Measurements from ENCODE around the gene KCNG2. TPM values are rescaled to one million over a fixed set of nuclear protein-coding genes. Genes with fewer than 3 reads are reported as not detected.

KCNG2 gene
- total RNA-seq, 1 donor from 2014 or later, result not detected

DNA sequence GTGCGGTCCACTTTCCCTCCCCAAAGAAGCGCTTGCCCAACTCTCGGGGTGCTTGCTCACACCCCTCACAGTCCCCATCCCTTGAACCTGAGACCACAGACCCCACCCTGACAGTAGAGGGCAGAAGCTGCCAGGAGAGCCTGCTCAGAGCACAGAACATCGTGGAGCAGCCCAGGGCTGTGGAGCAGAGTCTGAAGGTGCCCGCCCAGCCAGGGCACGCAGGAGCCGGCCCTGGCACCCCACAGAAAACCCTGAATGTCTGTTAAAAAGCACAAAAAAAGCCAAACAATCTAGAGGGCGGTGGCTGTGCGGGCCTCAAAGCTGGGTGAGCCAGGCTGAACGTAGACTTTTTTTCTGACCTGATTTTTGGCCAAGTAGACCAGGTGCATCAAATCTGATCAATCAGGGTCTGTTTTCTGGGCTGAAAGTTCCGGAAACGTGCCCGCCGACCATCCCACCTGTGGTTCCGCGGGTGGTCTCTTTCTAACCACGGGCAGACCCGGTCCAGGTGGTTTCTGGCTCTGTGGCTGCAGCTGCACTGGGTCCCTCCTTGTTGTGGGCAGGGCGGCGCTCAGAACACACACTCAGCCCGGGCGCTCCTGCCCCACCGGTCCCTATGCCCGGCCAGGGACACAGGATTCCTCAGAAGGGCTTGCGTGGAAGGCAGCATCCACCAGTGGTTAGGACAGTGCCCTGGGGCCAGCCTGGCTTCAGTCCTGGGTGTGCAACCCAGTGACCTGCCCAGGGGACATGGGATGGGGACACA, 87.4 kb downstream of the KCNG2 start:
- DNase-seq, result no peak

DNA sequence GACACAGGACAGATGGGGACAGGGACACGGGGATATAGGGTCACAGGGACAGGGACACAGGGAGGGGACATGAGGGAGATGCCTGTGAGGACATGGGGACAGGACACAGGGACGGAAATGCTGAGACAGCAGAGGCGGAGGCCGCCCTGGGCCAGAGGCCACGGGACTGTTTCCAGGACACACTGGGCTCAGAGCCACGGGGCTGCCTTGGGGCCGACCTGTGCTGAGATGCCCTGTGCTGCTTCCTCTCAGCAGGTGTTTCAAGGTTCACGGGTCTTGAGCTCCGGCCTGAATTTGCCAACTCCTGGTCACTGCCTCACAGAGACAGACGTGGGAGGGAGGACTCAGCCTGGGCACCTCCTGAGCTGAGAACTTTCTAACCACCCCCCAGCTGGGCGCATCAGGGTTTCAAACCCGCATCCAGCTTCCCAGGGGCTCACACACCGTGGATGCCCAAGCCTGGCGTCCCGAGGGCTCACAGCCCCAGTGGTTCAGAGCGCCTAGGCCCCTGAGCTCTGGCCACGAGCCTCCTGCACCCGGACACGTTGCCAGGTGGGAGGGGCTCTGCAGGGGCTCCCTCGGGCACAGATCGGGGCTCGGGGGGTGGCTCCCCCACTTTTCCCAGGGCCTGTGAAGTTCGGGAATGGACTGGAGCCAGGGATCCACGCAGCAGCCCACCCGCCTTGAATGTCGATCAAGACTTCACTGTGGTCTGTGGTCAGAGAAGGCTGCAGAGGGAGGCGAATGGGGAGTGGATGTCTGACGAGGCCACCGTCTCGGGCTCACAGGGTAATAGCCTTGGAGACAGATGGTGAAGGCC, 89.7 kb downstream of the KCNG2 start:
- no peak for DNase-seq

DNA sequence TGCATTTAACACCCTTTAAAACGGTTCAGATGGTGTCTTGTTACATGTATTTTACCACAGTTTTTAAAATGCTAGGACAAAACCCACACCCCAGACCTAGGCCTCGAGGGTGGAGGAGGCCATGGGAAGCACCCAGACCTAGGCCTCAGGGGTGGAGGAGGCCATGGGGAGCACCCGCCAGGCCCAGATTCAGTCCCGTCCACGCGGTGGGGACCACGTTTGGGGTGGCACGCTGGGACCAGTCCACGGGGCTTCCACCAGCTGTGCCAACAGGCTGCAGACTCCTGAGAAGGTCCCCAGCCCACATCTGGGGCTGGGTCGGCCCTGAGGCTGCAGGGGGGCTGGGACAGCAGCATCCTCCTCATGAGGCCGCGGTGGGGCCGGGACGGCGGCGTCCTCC, 90.3 kb downstream of the KCNG2 start:
- DNase-seq, result no peak

DNA sequence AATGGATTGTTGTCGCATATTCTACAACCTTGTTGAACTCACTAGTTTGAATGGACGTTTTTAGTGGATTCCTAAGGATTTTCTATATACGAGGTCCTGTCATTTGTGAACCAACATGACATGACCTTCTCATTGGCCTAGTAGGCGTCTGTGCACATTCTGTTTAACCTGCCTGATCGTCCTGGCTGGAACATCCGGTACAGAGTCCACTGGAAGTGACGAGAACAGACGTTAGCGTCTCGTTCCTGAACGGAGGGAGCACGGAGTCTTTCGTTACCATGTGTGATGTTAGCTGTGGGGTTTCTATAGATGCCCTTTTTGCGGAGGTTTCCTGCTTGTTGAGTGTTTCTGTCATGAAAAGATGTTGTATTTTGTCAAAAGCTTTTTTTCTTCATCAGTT, 91.8 kb downstream of the KCNG2 start:
- DNase-seq, result no peak

- no peak for DNase-seq
Measured at GRCh38 chr18:79890674-79891073, 92.9 kb downstream of the KCNG2 start.

GRCh38 chr18:79896738-79897137, 99.0 kb downstream of the KCNG2 start:
- DNase-seq, result no peak

- DNase-seq, result no peak
Measured at GRCh38 chr18:79897940-79898625, 100.3 kb downstream of the KCNG2 start.

DNA sequence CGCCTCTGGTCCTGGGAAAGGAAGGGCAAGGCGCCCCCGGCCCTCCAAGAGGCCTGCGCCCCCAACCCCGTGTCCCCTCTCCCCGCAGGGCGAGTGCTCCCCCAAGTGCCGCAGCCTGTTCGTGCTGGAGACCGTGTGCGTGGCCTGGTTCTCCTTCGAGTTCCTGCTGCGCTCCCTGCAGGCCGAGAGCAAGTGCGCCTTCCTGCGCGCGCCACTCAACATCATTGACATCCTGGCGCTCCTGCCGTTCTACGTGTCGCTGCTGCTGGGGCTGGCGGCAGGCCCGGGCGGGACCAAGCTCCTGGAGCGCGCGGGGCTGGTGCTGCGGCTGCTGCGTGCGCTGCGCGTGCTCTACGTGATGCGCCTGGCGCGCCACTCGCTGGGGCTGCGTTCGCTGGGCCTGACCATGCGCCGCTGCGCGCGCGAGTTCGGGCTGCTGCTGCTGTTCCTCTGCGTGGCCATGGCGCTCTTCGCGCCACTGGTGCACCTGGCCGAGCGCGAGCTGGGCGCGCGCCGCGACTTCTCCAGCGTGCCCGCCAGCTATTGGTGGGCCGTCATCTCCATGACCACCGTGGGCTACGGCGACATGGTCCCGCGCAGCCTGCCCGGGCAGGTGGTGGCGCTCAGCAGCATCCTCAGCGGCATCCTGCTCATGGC, 101.3 kb downstream of the KCNG2 start:
- no peak for DNase-seq

GRCh38 chr18:79899609-79900445, 102.1 kb downstream of the KCNG2 start:
- no peak for DNase-seq

DNA sequence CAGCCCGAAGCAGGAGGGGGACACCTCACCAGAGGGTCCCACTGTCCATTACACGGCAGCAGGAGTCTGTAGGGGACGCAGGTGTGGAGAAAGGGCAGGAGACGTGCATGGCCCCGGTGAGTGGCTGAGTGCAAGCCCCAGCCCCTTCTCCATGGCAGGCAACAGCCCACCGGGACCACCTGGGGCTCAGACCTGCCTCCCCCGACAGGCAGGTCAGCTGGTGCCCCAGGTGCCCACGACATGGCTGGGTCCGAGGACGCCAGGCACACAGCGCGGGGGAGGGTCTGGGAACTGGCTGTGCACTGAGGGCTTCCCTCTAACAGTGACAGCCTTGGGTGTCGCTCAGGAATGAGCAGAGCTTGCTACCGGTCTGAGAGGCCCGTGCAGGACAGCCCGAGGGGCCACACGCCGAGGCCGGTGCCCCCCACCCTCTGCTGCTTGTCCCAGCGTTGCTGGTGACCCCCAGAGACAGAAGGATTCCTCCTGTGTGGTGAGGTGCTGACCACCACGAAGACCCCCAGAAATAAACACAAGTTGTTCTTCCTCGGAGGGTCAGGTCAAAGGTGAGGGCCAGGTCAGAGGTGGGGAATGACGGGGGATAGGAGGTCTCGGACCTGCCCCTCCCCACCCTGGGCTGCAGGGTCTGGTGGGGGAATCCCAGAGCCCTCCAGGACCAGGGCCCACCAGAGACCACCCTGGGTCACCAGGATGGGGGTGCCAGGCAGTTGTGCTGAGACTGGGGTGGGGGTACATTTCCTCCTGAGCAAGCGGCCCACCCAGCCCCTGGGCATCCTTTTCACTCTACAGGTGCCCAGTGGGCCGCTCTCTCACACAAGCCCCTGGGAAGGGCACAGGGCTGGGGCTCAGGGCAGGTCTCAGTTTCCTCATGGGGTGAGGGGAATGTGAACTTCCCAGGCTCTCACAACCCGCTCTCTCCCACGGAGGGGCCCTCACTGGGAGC, 103.2 kb downstream of the KCNG2 start:
- DNase-seq, result no peak

DNA sequence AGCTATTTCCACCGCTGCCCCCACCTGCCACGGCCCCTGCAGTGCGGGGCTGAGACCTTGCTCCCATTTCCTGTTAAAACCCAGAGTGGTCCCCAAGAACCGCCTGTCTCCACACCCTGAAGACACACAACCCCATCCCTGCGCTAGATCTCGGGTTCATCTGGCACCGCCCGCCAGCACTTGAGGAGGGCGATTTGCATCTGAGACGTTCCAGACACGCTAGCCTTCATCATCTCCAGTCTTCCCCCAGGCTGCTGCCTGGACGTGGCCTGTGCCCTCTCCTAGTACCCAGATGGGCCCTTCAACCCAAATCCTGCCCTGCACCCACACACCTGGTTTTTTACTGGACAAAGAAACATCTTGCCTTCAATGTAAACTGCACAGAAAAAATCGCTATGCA, 103.9 kb downstream of the KCNG2 start:
- DNase-seq, result no peak

DNA sequence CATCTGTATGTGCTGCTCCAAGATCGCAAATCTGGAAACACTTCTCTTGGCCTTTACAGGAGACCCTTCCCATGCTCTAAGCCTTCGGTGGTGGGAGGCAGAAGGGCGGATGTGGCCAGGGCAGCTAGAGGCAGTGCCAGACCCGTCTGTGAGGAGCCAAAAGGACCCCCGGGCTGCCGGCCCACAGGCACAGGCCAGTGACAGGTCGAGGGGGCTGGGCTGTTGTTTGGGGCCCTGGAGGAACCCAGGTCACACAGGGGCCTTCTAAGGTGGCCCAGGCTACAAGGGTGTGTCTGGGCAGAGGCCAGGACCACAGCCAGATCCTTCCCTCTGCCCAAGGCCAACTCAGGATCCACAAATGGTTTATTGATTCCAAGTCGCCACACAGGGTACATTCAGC, 104.3 kb downstream of the KCNG2 start:
- no peak for DNase-seq

DNA sequence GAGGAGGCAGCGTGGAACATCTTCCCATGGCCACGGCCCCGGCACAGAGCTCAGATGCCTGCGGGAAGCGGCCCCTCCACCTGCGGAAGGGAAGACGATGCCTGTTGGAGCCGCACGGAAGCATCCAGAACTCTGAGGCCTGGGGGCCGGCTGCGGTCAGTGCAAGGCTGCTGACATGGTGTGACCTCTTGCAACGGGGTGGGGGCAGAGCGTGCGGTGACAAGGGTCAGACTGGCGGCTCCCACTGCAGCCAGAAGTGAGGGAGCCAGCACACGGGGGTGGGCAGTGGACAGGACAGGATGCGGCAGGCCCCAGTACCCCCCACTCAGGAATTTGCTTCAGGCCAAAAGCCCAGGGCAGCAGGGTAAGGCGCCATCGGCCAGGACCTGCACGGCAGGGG, 104.9 kb downstream of the KCNG2 start:
- no peak for DNase-seq

DNA sequence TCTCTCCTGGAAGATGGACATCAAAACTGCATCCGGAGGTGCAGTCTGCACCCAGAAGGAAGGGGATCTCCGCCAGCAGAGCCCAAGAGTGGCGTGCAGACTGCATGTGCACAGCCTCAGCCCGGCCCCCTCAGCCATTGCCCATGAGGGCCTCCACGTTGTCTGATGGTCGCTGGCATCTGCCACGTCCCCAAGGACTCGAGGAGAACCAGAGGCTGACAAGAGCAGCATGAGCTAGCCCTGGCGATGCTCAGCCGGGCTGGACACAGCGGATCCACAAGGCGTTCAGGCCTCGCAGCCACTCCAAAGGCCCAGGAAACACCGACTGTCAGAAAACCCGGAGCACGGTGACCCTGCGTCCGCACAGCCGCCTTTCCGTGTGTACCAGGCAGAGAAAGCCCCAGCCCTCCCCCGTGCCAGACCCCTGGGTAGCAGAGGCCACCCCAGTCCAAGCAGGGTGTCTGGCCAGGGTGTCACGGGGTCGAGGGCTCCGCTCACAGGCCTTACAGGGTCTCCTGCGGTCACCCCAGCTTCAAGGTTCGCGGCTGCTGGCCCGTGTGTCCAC, 105.4 kb downstream of the KCNG2 start:
- DNase-seq, result no peak

DNA sequence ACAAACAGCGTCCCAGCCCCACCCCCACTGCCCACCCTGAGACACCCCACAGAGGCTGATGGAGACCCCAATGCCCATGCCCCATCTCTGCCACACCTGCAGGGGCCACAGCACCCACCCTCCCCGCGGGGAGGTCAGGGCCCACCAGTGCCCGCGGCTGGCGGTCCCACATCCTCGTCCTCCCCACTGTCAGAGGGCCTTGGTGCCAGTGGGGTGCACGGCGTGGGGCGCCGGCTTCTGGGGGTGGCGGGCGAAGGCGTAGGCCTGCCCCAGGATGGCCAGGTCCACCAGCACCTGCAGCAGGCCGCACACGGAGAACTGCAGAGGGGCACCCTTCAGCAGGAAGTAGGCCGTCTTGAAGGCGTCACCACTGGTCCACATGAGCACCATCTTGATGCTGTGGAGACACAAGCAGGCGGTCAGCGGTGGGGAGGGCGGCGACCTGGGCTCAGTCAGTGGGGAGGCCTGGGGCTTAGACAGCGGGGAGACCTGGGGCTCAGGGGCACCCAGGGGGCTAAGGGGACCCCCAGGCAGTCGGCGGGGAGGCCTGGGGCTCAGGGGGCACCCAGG, 106.1 kb downstream of the KCNG2 start:
- no peak for DNase-seq

DNA sequence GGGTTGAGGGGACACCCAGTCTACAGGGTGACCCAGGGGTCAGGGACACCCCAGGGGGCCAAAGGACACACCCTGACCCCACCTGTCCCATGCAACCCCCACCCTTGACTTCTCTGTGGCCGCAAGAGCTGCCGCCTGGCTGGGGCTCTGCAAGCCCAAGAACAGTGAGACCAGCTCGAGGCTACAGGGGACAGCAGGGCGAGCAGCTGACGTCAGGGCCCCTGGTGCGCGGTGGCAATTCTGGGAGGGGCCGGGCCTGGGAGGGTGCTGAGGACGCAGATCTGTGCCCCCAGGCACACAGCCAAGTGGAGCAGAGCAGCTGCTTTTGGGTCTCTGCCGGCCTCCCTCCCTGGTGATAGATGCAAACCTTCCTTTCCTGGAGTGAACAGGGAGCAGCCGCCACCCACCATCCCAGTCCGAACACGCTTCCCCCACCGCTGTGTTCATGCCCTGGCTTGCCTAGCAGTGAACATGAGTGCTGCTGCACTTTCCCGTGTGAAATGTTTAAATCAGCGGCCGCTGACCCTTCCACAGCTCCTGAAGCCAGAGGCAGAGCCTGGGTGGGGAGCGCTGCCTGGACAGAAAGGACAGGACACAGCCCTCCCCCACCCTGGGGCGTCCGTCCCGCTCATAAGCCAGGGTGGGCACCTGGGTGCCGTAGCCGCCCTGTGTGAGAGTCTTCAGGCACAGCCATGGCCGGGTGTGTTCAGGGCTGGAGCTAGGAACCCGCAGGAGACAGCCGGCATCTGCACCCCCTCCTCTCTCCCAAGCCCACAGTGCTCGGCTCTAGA, 106.8 kb downstream of the KCNG2 start:
- DNase-seq, result peak; percentile 95

DNA sequence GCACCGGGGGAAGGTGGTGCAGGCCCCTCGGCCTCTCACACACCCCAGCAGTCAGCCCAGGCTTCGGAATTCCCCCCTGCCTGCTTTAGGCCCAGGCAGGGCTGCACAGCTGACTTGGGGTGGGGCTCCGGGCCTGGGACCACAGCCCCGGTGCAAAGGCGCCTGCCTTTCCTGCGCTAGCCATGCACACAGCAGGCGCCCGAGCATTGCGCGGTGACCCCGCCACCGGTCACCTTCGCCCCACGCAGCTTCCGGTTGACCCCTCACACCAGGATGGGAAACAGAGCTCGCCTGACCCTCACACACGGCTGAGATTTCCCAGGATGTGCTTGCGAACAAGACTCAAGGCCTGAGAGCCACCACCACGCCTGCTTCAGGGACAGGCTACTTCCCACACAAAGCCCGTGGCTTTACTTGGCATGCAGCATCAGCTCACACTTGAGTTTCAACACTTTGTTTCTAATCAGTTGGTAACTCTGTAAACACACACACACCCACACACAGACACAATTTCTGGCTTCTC, 107.7 kb downstream of the KCNG2 start:
- peak; percentile 54 for DNase-seq

GRCh38 chr18:79905993-79906392, 108.3 kb downstream of the KCNG2 start:
- DNase-seq, result no peak

GRCh38 chr18:79906706-79907105, 109.0 kb downstream of the KCNG2 start:
- no peak for DNase-seq
